ENCODE measurements around the gene WASHC4.
A peak's percentile ranks its signal among the peaks of the same experiment; 100 is the strongest.
"Not testable (repeated sequence)": the region's sequence is repeated elsewhere in the genome, so short reads cannot be mapped to it uniquely, and the experiment has no call there.

Gene WASHC4

GRCh38 chr12:105090361-105090760 lies 17.2 kb upstream of the WASHC4 start:
- no peak for DNase-seq (ENCODE audit: low read depth in 3 of 3)

DNA sequence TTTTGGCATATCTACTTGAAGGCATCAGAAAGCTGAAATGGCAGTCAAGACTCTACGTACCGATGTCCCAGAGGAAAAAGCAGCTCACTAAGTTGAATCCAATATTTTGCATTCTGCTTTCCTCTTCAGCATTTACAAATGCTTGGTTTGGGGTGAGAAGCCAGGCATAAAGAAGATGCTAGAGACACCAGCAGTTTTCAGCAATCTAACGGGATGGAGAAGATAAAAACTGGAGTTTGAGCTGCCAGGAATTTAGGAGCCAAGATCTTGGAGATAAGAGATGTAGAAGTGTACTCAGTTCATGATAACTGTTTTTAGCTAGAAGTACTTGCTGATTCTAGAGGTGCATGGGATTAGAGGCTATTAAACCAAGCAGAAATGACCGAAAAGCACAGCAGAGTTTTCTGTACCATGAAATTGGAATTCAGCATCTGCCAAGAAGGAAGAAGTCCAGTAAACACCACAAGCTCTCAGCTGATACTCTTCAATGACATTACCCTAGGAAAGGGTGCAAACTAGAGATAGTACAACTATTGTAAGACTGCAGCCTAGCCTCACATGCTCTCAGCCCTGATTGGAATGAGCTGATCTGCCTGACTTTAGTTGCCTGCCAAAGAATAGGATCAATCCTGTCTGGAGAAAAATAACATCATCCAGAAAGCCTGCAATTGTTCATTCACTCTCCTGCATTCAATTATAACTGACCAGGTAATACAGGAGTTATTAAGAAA lies 15.9 kb upstream of the WASHC4 start:
- no peak for DNase-seq (ENCODE audit: low read depth in 3 of 3)

- no peak for DNase-seq (ENCODE audit: low read depth in 3 of 3)
These were observed 15.2 kb upstream of the WASHC4 start for GRCh38 chr12:105092336-105092735.

DNA sequence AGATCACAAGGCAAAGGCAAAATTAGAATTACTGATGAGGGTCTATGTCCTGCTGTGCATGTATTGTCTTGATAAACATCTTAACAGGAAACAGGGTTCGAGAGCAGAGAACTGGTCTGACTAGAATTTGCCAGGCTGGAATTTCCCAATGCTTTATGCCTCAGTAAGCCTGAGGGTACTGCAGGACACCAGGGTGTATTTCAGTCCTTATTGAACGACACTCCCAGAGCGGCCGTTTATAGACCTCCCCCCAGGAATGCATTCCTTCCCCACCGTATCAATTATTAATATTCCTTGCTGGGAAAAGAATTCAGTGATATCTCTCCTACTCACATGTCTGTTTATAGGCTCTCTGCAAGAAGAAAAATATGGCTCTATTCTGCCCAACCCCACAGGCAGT lies 12.2 kb upstream of the WASHC4 start:
- not testable (repeated sequence) for DNase-seq (ENCODE audit: low read depth in 3 of 3)

DNA sequence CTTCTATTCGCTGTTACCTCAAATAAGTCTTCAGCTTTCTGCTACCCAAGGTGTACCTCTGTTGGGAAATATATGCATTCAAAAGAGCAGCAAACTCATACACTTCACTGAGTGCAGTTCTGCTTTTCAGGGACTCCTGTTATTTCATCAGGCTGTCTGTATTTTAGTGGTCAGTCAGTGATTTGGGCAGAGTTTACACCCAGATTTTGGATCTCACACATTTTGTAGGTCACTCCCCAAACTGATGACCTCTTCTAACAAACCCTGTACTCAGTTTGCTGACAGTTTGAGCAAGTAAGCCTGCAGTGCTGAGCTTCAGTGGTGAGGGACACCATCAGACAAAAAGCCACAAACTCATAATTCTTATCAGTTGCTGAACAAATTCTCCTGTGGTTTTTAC lies 8.2 kb upstream of the WASHC4 start:
- no peak for DNase-seq (ENCODE audit: low read depth in 3 of 3)

GRCh38 chr12:105100207-105100985 lies 7.1 kb upstream of the WASHC4 start:
- no peak for DNase-seq (ENCODE audit: low read depth in 3 of 3)

GRCh38 chr12:105100998-105101397 lies 6.5 kb upstream of the WASHC4 start:
- DNase-seq (ENCODE audit: low read depth in 3 of 3) = no peak

GRCh38 chr12:105102673-105103072 lies 4.9 kb upstream of the WASHC4 start:
- DNase-seq (ENCODE audit: low read depth in 3 of 3) = no peak

- no peak for DNase-seq (ENCODE audit: low read depth in 3 of 3)
These were observed 2.8 kb upstream of the WASHC4 start for GRCh38 chr12:105104762-105105161.

GRCh38 chr12:105106621-105107020 lies 910 bp upstream of the WASHC4 start:
- DNase-seq (ENCODE audit: low read depth in 3 of 3) = no peak

DNA sequence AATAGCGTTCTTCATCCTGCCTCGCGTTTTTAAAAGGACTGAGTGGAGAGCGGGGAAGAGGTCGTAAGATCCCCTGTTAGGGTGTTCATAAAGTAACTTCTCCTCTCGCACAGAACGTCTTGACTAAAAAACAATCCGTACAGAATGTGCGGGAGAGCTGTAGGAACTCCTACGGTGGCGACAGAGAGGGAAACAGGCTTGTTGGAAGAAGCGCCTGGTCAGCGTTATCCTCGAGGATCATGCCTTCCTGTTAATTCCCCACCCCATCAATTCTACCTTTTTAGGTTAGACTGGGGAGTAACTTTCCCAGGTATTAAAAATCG lies 399 bp upstream of the WASHC4 start:
- DNase-seq (ENCODE audit: low read depth in 3 of 3) = peak in 1 of 3 donors; percentile 21

GRCh38 chr12:105109465-105110212 lies 2.1 kb downstream of the WASHC4 start:
- DNase-seq (ENCODE audit: low read depth in 3 of 3) = no peak

DNA sequence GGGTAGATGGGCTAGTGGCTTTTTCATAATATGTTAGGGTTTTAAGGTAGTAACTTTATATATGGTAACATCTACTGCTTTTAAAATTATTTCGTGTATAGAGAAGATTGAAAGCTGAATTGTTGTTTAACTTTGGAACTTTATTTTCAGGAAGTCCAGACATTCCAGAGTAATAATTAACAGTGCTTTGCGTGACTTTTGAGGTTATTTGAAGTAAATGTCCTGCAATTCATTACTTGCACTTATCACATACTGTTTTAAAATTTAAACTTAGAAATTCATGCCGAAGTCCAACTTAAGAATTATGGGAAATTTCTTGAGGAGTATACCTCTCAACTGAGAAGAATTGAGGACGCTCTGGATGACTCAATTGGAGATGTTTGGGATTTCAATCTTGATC lies 3.3 kb downstream of the WASHC4 start:
- no peak for DNase-seq (ENCODE audit: low read depth in 3 of 3)

DNA sequence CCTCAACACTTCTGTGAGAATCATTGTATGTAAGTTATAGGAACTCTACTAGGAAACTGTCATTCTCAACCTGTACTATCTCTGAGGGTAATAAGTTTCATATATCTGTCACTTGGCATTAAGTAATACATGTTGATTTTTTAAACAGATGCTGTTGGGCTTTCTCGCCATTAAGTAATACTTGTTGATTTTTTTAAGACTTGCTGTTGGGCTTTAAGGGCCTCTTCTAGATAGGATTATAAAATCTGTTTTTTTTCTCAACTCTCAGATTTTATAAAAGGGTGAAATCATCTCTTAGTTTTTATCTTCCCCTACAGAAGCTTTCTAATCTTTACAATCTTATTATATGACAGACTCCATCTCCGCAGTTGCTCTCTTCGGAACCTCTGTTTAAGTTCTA lies 5.6 kb downstream of the WASHC4 start:
- no peak for DNase-seq (ENCODE audit: low read depth in 3 of 3)

DNA sequence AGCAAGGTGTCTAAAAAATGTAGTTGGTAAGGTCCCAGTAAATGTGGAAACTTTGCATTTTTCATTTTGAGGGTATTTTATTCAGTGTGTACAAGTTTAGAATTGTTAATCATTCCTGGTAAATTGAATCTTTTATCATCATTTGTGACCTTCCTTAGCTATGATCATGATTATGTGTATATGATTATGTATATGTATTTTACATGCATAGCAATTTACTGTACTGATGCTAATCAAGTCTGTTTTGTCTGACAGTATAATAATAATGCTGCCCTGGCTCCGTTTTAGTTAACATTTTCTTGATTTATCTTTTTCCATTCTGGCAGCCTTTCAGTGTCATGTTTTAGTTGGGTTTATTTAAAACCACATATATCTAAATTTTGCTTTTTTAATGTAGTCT lies 9.4 kb downstream of the WASHC4 start:
- no peak for DNase-seq (ENCODE audit: low read depth in 3 of 3)

DNA sequence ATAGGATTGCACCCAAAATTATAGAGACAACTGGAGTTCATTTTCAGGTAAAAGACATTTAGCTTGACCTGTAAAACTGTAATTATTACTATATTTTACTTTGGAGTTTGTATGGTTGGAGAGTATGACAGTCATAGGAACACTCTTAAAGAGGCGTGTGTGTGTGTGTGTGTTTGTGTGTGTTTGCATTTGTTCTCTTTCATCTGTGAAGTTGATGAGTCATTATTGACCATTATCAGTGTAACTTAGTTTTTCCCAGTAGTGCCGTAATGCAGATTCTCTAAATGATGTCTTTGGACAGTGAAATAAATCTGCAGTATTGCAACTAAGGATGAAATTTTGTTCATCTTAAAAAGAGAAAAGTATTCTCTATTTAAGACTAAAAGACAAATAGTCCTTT lies 13.0 kb downstream of the WASHC4 start:
- no peak for DNase-seq (ENCODE audit: low read depth in 3 of 3)

- no peak for DNase-seq (ENCODE audit: low read depth in 3 of 3)
These were observed 30.7 kb downstream of the WASHC4 start for GRCh38 chr12:105138248-105138647.

- DNase-seq (ENCODE audit: low read depth in 3 of 3) = no peak
These were observed 33.9 kb downstream of the WASHC4 start for GRCh38 chr12:105141320-105141922.

- no peak for DNase-seq (ENCODE audit: low read depth in 3 of 3)
These were observed 34.7 kb downstream of the WASHC4 start for GRCh38 chr12:105142259-105142658.

DNA sequence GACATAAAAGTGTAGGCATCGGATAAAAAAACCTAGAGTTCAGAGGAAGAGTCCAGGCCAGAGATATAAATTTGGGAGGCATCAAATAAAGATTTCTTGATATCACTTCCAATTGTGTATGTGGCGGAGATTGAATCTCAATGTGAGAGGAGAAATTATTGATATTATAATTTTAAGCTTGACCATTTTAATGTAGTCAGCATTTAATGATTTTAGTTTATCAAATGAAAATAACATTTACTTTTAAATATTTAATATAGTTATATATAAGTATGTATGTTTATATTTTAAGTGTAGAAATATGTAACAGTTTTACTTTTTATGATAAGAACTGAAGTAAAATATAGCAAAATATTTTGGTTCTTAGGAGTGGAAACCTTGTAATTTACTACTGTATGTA lies 48.7 kb downstream of the WASHC4 start:
- no peak for DNase-seq (ENCODE audit: low read depth in 3 of 3)

- no peak for DNase-seq (ENCODE audit: low read depth in 3 of 3)
These were observed 50.1 kb downstream of the WASHC4 start for GRCh38 chr12:105157606-105158005.

- no peak for DNase-seq (ENCODE audit: low read depth in 3 of 3)
These were observed 51.3 kb downstream of the WASHC4 start for GRCh38 chr12:105158876-105159275.

All from stimulated activated CD4-positive, alpha-beta T cell treated with anti-CD3 and anti-CD28 coated beads, TNF-alpha, amount 100 ng/mL, for 48 hours (primary cell).